Measurements from ENCODE around the gene TASOR. TPM values are rescaled to one million over a fixed set of nuclear protein-coding genes. Genes with fewer than 3 reads are reported as not detected.
"Not testable (repeated sequence)": the region's sequence is repeated elsewhere in the genome, so short reads cannot be mapped to it uniquely, and the experiment has no call there.

The TASOR gene
- total and polyA plus RNA-seq, 12 donors, result 9.2 to 31.8 (median 20.7) TPM

- intact Hi-C loops (cut with DNase I), result no loop called here
Measured at GRCh38 chr3:56720849-56721248, 37.8 kb upstream of the TASOR start.

DNA sequence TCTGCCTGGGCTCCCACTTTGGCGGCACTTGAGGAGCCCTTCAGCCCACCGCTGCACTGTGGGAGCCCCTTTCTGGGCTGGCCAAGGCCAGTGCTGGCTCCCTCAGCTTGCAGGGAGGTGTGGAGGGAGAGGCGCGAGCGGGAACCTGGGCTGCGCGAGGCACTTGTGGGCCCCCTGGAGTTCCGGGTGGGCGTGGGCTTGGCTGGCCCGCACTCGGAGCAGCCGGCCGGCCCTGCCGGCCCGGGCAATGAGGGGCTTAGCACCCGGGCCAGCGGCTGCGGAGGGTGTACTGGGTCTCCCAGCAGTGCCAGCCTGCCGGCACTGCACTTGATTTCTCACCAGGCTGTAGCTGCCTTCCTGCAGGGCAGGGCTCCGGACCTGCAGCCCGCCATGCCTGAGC is 35.7 kb upstream of the TASOR start:
- H3K27ac ChIP-seq; H3K27me3 ChIP-seq; H3K4me3 ChIP-seq; H3K4me1 ChIP-seq; intact Hi-C loops (cut with DNase I); DNase-seq; ATAC-seq: not testable (repeated sequence)
- 91 to 97% methylated on average over 20 to 21 of the region's 21 CpGs for WGBS, 2 donors
- Histone ChIP-seq H3K36me3 (peaks cover 0 to 16% (median 0%) of the 10 kb centered on the region in 9 donors), H3K9me3 (peaks cover 0 to 17% (median 6%) of the 10 kb centered on the region in 11 donors)

More at GRCh38 chr3:56720849-56721248, 37.8 kb upstream of the TASOR start:
- H3K36me3 ChIP-seq, result peaks cover 0 to 36% (median 6%) of the 10 kb centered on the region in 9 donors
- no peak for DNase-seq
- H3K27ac ChIP-seq, result no peak overlapping the region
- H3K4me1 ChIP-seq, result no peaks in the 10 kb centered on the region
- ATAC-seq, result no peak
- H3K4me3 ChIP-seq, result no peak overlapping the region
- H3K27me3 ChIP-seq, result no peaks in the 10 kb centered on the region
- no peak for TF ChIP-seq CTCF (IDR thresholded peaks at IDR 0.05)
- peaks cover 0 to 6% (median 0%) of the 10 kb centered on the region in 11 donors for H3K9me3 ChIP-seq

- no peak for TF ChIP-seq CTCF (IDR thresholded peaks at IDR 0.05)
- Histone ChIP-seq H3K36me3 (no peaks in the 10 kb centered on the region), H3K27ac (no peak overlapping the region), H3K27me3 (no peaks in the 10 kb centered on the region), H3K4me3 (no peak overlapping the region), H3K4me1 (no peaks in the 10 kb centered on the region), H3K9me3 (peaks cover 0 to 21% (median 6%) of the 10 kb centered on the region in 11 donors)
- intact Hi-C loops (cut with DNase I), result no loop called here
- DNase-seq, result no peak
- no peak for ATAC-seq
- 92 to 95% methylated on average over 2 of the region's 2 CpGs for WGBS, 2 donors
Measured at GRCh38 chr3:56711344-56711743, 28.3 kb upstream of the TASOR start.

DNA sequence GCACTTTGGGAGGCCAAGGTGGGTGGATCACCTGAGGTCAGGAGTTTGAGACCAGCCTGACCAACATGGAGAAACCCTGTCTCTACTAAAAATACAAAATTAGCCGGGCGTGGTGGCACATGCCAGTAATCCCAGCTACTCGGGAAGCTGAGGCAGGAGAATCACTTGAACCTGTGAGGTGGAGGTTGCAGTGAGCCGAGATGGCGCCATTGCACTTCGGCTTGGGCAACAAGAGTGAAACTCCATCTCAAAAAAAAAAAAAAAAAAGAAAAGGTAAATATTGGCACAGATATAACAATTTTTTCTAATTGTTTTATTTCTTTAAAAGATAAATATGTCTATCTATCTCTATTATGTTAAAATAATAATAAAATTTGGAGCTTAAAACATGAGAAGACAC is 24.3 kb upstream of the TASOR start:
- not testable (repeated sequence) for H3K4me1 ChIP-seq, H3K4me3 ChIP-seq, ATAC-seq, H3K9me3 ChIP-seq, DNase-seq, H3K36me3 ChIP-seq, H3K27ac ChIP-seq, H3K27me3 ChIP-seq
- peak in 2 of 9 donors; percentile 27 to 42 for TF ChIP-seq CTCF (IDR thresholded peaks at IDR 0.05)
- intact Hi-C loops (cut with DNase I), result loop anchor here in 1 of 10 donors (10.0 kb wide), 1 partner anchor 97 kb away; the partner anchor contains the start of gene ARHGEF3
- 86 to 98% methylated on average over 6 of the region's 6 CpGs for WGBS, 2 donors

DNA sequence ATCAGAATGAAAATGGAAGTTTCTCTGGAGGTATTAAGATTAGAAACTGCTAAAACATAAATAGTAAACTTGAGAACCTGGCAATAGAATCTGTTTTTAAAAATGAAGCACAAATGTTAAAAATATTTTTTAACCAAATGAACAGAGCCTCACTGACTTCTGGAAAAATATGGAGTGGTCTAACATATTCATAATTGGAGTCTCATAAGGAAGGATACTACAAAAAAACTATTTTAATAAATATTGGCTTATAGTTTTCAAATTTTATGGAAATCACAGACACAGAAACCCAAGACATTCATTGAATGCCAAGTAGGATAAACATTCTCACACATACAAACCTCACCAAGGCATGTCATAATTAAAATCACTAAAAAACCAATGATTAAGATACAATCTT is 23.6 kb upstream of the TASOR start:
- H3K4me3 ChIP-seq, result no peak overlapping the region
- peaks cover 0 to 5% (median 0%) of the 10 kb centered on the region in 11 donors for H3K9me3 ChIP-seq
- H3K4me1 ChIP-seq, result peaks cover 0 to 4% (median 0%) of the 10 kb centered on the region in 9 donors
- H3K27ac ChIP-seq, result no peak overlapping the region
- H3K27me3 ChIP-seq, result no peaks in the 10 kb centered on the region
- no peak for DNase-seq
- TF ChIP-seq CTCF (IDR thresholded peaks at IDR 0.05), result no peak
- intact Hi-C loops (cut with DNase I), result loop anchor here in 1 of 10 donors (10.0 kb wide), 1 partner anchor 98 kb away; the partner anchor contains the start of gene ARHGEF3
- no peak for ATAC-seq
- H3K36me3 ChIP-seq, result no peaks in the 10 kb centered on the region

Measured in heart right ventricle (tissue), 16 donors.